ENCODE results near the gene GLIPR1L1.

GLIPR1L1 gene

GRCh38 chr12:75361408-75361807, 26.9 kb downstream of the GLIPR1L1 start:
- in situ Hi-C loops (cut with HindIII; ENCODE audit: low sequenced_read_pairs): no loop called here
- no peak for DNase-seq (ENCODE audit: low read depth)
- no peak for TF ChIP-seq CTCF (IDR thresholded peaks at IDR 0.05; ENCODE audit: low read depth, low read length, missing control alignments)
- no peak overlapping the region for H3K4me3 ChIP-seq (ENCODE audit: low read depth, low read length)

GRCh38 chr12:75364919-75365318, 30.4 kb downstream of the GLIPR1L1 start:
- in situ Hi-C loops (cut with HindIII; ENCODE audit: low sequenced_read_pairs): no loop called here
- no peak for TF ChIP-seq CTCF (IDR thresholded peaks at IDR 0.05; ENCODE audit: low read depth, low read length, missing control alignments)
- H3K4me3 ChIP-seq (ENCODE audit: low read depth, low read length): no peak overlapping the region
- DNase-seq (ENCODE audit: low read depth): no peak

GRCh38 chr12:75366629-75367028, 32.2 kb downstream of the GLIPR1L1 start:
- TF ChIP-seq CTCF (IDR thresholded peaks at IDR 0.05; ENCODE audit: low read depth, low read length, missing control alignments): no peak
- in situ Hi-C loops (cut with HindIII; ENCODE audit: low sequenced_read_pairs): no loop called here
- no peak overlapping the region for H3K4me3 ChIP-seq (ENCODE audit: low read depth, low read length)
- peak; percentile 32 for DNase-seq (ENCODE audit: low read depth)

- TF ChIP-seq CTCF (IDR thresholded peaks at IDR 0.05; ENCODE audit: low read depth, low read length, missing control alignments): no peak
- H3K4me3 ChIP-seq (ENCODE audit: low read depth, low read length): no peak overlapping the region
- in situ Hi-C loops (cut with HindIII; ENCODE audit: low sequenced_read_pairs): no loop called here
- peak; percentile 6 for DNase-seq (ENCODE audit: low read depth)
Observed at GRCh38 chr12:75374971-75375370, 40.5 kb downstream of the GLIPR1L1 start.

- H3K4me3 ChIP-seq (ENCODE audit: low read depth, low read length): no peak overlapping the region
- DNase-seq (ENCODE audit: low read depth): no peak
- in situ Hi-C loops (cut with HindIII; ENCODE audit: low sequenced_read_pairs): no loop called here
- no peak for TF ChIP-seq CTCF (IDR thresholded peaks at IDR 0.05; ENCODE audit: low read depth, low read length, missing control alignments)
Observed at GRCh38 chr12:75378354-75378753, 43.9 kb downstream of the GLIPR1L1 start.

- no peak overlapping the region for H3K4me3 ChIP-seq (ENCODE audit: low read depth, low read length)
- DNase-seq (ENCODE audit: low read depth): no peak
- no peak for TF ChIP-seq CTCF (IDR thresholded peaks at IDR 0.05; ENCODE audit: low read depth, low read length, missing control alignments)
- in situ Hi-C loops (cut with HindIII; ENCODE audit: low sequenced_read_pairs): no loop called here
Observed at GRCh38 chr12:75389061-75389460, 54.6 kb downstream of the GLIPR1L1 start.

GRCh38 chr12:75389706-75390105, 55.2 kb downstream of the GLIPR1L1 start:
- in situ Hi-C loops (cut with HindIII; ENCODE audit: low sequenced_read_pairs): no loop called here
- no peak for TF ChIP-seq CTCF (IDR thresholded peaks at IDR 0.05; ENCODE audit: low read depth, low read length, missing control alignments)
- peak overlapping the region; percentile 49 for H3K4me3 ChIP-seq (ENCODE audit: low read depth, low read length)
- DNase-seq (ENCODE audit: low read depth): no peak
